ENCODE measurements around the gene CEL.

Gene CEL

GRCh38 chr9:133055788-133056420 is 5.9 kb upstream of the CEL start:
- H3K27ac ChIP-seq: peak overlapping the region; percentile 97
- POLR2A ChIA-PET (ENCODE audit: low non-redundant PET): no interaction called here
- no peak for DNase-seq (ENCODE audit: low spot score)
- no peak for TF ChIP-seq CTCF (conservative IDR thresholded peaks at IDR 0.05; ENCODE audit: low read depth)
- CTCF ChIA-PET: interaction anchor here (1.6 to 2.5 kb wide), 3 partner anchors 34 to 91 kb away, joined by 4 to 13 read pairs (median 13); no protein-coding TSS in a partner anchor

- ChIA-PET POLR2A (ENCODE audit: low non-redundant PET) (no interaction called here), CTCF (interaction anchor here (1.5 to 2.5 kb wide), 4 partner anchors 8 to 91 kb away, joined by 4 to 13 read pairs (median 10); no protein-coding TSS in a partner anchor)
- peak; percentile 84 for DNase-seq (ENCODE audit: low spot score)
- H3K27ac ChIP-seq: peak overlapping the region; percentile 97
- no peak for TF ChIP-seq CTCF (conservative IDR thresholded peaks at IDR 0.05; ENCODE audit: low read depth)
These were observed 5.2 kb upstream of the CEL start for GRCh38 chr9:133056533-133056932.

GRCh38 chr9:133057006-133057405 is 4.8 kb upstream of the CEL start:
- H3K27ac ChIP-seq: peak overlapping the region; percentile 97
- TF ChIP-seq CTCF (conservative IDR thresholded peaks at IDR 0.05; ENCODE audit: low read depth): no peak
- ChIA-PET POLR2A (ENCODE audit: low non-redundant PET) (no interaction called here), CTCF (interaction anchor here (1.5 to 2.5 kb wide), 4 partner anchors 8 to 90 kb away, joined by 4 to 13 read pairs (median 10); no protein-coding TSS in a partner anchor)
- DNase-seq (ENCODE audit: low spot score): no peak

GRCh38 chr9:133057553-133057952 is 4.2 kb upstream of the CEL start:
- POLR2A ChIA-PET (ENCODE audit: low non-redundant PET): no interaction called here
- H3K27ac ChIP-seq: peak overlapping the region; percentile 97
- no peak for TF ChIP-seq CTCF (conservative IDR thresholded peaks at IDR 0.05; ENCODE audit: low read depth)
- CTCF ChIA-PET: interaction anchor here (0.6 to 2.5 kb wide), 5 partner anchors 9 to 936 kb away, joined by 4 to 13 read pairs (median 7); no protein-coding TSS in a partner anchor
- DNase-seq (ENCODE audit: low spot score): no peak

- TF ChIP-seq CTCF (conservative IDR thresholded peaks at IDR 0.05; ENCODE audit: low read depth): no peak
These were observed 3.7 kb upstream of the CEL start for GRCh38 chr9:133058071-133058470.

GRCh38 chr9:133058550-133059320 is 3.0 kb upstream of the CEL start:
- ChIA-PET CTCF (interaction anchor here (2.5 kb wide), 1 partner anchor 89 kb away, joined by 13 read pairs; no protein-coding TSS in a partner anchor), POLR2A (ENCODE audit: low non-redundant PET) (interaction anchor here (0.5 kb wide), 1 partner anchor 391 kb away, joined by 3 read pairs; no protein-coding TSS in a partner anchor)
- peak overlapping the region; percentile 97 for H3K27ac ChIP-seq
- no peak for TF ChIP-seq CTCF (conservative IDR thresholded peaks at IDR 0.05; ENCODE audit: low read depth)
- no peak for DNase-seq (ENCODE audit: low spot score)

More at GRCh38 chr9:133058071-133058470, 3.7 kb upstream of the CEL start:
- no peak for DNase-seq (ENCODE audit: low spot score)
- H3K27ac ChIP-seq: peak overlapping the region; percentile 97
- POLR2A ChIA-PET (ENCODE audit: low non-redundant PET): no interaction called here
- CTCF ChIA-PET: interaction anchor here (0.6 to 2.5 kb wide), 4 partner anchors 9 to 935 kb away, joined by 6 to 13 read pairs (median 10); no protein-coding TSS in a partner anchor
